GM19395 (cell line): ENCODE data around the gene GJB2.
"Not testable (repeated sequence)": the region's sequence is repeated elsewhere in the genome, so short reads cannot be mapped to it uniquely, and the experiment has no call there.

ENCODE experiments used
- ATAC-seq: cut with Tn5 transposase; IDR thresholded peaks from one replicate; pipeline ENCODE4 v1.9.1; 2021; ENCODE audit warnings: mild to moderate bottlenecking, moderate library complexity; ENCODE audit not compliant: unreplicated experiment

The GJB2 gene

DNA sequence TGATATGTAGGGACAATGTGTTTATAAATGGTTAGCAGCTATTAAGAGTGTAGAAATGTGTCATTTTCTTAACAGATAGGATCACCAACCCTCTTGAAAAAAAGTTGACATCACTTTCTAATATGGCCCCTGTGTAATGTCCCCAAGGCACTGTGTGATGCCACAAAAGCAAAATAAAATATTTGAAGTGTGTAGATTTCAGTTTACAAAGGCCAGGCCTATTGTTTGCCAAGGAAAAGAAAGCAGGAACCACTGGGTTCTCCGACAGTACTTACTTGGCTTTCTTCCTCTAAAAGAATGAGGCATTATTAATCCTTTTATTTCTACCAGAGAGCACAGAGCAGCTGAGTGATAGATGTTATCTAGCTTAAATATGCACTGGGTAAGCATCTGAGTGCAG lies 21.4 kb downstream of the GJB2 start:
- no peak for ATAC-seq

DNA sequence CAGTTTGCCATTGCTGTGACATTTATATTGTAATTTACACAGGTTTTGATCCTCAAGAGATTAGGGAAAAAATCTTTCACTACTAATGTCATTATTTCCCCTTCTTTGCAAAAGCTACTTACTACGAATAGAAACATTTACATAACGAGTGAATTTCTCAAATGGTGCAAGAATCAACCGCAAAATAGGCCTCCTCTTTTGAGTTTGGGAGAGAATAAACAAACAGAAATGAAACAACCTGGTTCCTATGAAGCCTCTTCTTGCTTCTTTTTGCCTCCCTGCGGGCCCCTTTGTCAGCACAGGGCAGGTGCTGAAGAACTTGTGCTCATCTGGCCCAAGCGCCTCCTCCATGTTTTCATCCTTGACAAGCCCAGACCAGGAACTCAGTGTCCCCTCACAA lies 21.8 kb downstream of the GJB2 start:
- no peak for ATAC-seq

DNA sequence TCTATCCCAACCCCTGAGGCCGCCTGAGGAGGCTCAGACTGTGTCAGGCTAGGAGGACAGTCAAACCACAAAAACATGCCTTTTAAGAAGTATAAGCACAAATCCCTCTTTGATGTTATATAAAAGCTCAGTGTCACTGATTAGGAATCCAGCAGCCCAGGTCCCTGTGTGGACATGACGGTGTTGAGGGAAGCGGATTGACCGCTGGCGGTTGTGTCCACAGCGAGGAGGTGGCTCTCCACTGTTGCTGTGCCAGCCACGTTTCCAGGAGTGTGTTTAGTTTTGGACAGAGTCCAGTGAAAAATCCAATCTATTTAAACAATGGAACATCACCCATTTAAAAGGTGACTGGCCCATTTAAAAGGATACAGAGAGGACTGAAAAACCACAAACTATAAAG lies 24.3 kb downstream of the GJB2 start:
- no peak for ATAC-seq

DNA sequence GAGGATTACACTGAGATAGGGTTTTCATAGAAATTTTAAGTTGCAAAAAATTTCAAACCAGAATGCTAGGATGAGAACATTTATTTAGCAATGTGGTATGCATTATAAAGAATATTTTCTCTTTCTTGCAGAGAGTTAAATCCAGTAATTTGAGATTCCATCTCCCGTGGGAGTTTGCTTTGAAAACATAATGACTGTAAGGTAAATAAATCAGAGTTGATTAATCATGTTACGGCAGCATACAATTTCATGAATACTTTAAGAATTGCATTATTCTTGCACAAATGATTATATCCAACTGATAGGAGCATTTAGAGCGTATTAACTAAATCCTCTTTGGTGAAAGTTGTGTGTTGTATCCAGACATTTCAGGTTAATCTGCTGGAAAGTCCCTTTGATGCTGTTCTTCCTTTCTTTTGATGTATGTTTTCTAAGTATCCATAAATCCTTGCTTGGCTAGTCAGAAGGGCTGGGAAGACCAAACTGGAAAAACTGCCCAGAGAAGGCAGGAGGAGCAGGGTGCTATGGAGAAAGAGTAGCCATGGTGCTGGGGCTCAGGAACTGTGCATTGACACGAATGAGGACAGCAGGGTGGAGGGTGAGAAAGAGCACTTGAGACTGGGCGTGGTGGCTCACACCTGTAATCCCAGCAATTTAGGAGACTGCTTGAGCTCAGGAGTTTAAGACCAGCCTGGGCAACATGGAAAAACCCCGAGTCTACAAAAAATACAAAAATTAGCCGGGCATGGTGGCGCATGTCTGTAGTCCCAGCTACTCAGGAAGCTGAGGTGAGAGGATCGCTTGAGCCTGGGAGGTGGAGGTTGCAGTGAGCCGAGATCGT lies 27.1 kb downstream of the GJB2 start:
- ATAC-seq = no peak

DNA sequence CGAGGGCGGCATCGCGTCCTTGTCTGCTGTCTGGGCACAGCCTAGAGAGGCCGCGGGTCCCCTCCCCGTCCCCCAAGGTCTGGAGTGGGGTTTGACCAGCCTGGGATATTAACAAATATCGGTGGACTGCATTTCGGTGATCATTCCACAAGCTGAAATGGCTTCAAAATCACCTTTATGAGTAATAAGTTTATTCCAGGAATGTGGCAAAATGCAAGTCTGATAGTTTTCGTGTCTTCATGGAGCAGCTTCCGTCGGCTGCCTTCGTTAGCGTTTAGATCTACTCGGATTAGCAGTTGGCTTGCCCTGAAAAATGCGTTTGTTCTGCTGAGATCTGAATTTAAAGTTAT lies 30.8 kb downstream of the GJB2 start:
- ATAC-seq = no peak

DNA sequence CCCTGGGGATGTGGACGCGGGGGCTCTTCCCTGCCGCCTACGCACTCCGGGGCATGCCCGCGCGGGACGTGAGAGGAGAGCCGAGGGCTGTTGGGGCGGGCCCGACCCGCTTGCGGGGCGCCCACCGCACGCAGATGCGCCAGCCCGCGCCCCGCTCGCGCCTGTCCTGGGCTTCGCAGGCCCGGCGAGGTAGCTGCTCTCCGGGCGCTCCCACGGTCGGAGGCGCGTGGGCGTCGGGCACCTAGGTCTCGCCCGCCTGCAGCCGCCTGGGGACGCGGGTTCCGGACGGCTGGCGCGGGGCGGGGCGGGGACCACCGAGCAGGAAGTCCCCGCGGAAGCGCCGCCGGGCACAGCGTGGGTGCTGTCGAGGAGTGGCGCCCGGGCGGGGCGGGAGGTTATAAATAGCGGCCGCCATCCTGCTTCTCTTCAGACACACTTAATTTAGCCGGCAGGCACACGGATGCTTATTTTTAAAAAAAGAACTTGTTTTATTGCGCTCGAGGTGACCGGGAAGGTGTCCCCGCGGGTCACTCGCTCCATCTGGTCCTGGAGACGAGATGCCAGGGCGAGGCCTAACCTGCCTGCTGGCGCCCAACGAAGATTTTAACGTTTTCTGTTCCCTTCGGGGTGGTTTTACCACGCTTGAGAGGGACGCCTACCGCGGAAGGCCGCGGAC lies 31.3 kb downstream of the GJB2 start:
- peak; percentile 40 for ATAC-seq

DNA sequence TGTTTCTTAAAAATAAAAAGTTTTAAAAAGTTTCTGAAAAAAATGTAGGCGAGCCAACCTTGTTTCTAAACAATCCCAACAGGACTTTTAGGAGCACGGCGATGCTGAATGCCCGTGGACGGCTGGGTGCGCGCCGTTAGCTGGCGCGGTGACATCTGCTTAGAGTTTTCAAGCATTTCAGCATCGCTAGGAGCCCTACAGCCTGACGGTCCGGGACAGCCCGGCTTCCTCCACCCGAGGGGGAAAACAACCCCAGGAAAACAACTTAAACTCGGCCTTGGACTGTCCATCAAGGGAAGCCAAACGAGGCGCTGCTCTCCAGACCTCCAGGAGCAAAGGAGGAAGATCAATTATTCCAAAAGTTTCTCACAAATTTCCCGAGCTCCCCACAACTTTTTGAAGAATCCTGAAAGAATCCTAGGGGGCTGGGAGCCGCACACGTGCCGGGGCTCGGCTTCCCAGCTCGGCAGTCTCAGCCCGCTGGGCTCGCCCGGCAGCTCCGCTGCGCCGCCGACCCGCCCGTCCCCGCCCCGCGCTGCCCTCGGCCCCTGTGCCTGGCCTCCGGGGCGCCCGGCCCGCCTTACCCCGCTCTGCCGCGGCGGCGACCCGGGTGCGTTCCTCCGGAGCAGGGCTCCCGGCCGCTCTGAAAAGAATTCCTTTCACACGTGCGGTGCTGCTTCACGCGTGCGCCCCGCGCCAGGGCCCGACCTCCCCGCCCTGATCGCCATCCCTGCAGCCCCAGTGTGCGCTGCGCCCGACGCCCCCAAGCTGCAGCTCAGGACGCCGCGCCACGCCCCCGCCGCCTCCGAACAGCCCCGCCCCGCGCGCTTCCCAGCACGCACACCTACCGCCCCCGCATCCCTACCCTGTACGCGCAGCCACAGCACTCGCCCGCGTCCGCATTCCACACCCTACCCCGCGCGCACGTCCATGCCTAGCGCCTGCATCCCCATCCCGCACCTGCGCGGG lies 32.1 kb downstream of the GJB2 start, which contains the start of gene GJA3:
Gene GJA3 (minus strand): TSS at position 747 of the 969 bp plus-strand sequence. CDS start 17,764 bp downstream, outside the sequence.
- ATAC-seq = peak; percentile 61

DNA sequence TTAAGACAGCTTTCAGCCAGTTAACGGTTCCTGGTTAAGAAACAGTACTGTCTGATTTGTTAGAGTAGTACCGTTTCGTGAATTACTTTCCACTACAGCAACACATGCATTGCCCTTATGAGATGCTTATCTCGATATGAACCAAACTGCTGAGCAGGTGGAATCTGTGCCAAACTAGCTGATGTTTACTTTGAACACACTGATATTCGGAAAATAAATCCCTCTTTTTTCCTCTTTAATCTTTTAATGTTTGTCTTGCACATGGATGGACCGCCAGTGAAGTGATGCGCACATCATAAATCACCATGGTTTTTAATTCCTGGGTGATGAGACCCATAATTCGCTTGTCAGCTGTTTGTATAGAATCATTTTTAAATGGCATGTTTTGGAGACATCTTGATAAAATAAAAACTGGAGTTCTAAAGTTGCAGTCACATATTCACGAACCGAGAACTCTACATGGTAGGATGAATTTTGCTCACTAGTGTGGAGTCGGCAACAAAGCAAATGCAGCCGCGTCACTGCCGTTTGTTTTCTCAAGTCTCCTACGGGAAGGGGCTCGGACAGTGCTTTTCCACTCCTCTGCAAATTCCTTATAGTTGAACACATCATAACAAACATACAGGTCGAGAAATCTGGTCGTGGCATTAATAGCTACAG lies 33.0 kb downstream of the GJB2 start:
- no peak for ATAC-seq

DNA sequence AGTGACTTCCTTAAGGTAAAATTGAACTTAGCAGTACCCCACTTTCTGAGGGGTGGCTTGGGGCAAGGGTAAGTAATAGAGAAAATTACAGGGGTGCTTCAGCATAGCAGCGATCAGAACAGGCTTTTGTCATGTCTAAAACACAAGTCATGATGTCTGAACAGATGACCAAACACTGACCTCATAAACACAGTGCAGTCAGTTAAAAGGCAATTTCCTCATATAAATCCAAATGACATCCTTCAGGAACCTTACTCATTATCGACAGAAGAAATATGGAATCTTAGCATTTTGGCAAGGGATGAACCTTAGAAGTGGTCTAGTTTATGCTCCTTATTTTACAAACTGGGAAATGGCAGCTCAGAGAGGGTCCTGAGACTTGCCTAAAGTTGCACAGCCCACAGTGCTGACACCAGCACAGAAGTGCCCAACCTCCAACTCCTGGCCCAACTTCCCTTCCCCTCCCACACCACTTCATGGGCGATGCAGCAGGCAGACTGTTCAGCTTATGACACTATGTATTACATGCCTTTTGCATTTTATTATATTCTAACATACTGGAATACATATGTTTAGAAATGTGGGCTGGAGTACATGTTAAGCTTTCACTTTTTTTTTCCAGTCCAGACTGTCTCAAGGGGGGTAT lies 35.5 kb downstream of the GJB2 start:
- no peak for ATAC-seq

DNA sequence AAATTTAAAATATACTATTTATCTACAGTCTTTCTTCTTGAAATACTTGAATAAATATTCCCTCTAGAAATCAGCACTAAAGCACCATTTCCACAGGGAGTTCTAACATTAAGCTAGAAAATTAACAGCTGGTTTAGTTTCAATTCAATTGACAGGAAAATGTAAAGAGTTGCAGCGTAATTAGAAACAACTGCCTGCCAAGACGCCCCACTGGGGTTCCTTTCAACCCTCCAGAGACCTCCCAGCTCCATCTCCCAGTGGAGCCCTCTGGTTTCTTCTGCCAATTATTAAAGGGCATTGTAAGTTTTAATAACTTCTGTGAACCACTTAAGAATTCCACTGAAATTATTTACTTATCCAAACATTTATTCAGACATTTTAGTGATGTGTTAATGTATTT lies 36.0 kb downstream of the GJB2 start:
- no peak for ATAC-seq

DNA sequence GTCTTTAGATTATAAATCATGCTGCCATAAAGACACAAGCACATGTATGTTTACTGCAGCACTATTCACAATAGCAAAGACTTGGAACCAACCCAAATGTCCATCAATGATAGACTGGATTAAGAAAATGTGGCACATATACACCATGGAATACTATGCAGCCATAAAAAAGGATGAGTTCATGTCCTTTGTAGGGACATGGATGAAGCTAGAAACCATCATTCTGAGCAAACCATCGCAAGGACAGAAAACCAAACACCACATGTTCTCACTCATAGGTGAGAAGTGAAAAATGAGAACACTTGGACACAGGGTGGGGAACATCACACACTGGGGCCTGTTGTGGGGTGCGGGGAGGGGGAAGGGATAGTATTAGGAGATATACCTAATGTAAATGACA lies 39.4 kb downstream of the GJB2 start:
- ATAC-seq = not testable (repeated sequence)

DNA sequence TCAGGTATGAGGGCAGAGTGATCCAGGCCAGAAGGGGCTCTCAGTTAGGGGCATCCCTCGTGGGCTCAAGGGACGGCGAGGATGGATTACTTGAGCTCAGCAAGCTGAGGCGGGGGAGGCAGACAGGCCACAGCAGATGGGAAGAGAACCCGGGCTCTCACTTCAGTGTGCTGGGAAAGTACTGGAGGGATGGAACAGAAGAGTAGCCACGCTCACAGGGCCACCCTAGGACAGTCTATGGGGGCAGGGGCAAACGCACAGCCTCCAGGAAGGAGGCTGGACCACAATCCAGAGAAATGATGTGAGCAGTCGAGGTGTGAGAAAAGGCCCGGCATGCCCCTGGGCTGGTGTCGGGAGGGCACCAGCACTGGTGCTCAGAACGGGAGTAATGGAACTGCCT lies 41.1 kb downstream of the GJB2 start:
- ATAC-seq = no peak

DNA sequence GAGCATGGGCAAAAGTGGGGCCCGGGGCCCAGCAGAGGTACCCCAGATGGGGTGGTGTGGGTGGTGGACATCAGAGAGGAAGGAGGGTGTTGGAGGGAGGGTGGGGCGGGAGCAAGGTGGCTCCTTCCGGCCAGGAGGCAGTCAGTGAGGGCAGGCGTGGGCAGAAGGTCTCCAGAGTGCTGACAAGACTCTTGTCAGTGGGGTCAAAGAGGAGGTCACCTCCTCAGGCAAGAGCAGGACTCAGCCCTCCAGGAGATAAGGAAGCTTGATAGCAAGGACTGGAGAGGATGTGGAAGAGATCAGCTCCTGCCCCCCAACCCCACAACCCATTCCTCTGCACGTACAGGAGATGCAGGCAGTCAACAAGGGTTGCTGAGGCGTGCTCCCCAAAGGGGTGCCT lies 41.7 kb downstream of the GJB2 start:
- no peak for ATAC-seq

DNA sequence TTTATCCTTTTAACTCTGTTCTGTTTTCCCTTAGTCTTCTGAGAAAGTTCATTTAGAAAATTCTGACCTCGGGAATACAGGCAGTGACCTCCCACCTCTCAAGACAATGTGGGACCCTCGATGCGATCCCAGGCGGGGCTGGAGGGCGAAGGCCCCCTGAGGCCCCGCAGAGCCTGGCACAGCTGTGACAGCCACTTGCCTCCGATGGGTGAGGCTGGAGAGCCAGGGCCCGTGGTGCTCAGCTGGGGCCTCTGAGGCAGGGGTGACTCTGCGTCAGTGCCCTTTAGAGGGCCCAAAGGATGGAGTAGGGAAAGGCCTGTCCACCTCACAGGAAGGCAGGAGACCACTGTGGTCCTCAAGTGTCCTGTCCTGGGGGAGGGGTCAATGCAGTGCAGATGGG lies 42.2 kb downstream of the GJB2 start:
- ATAC-seq = no peak

DNA sequence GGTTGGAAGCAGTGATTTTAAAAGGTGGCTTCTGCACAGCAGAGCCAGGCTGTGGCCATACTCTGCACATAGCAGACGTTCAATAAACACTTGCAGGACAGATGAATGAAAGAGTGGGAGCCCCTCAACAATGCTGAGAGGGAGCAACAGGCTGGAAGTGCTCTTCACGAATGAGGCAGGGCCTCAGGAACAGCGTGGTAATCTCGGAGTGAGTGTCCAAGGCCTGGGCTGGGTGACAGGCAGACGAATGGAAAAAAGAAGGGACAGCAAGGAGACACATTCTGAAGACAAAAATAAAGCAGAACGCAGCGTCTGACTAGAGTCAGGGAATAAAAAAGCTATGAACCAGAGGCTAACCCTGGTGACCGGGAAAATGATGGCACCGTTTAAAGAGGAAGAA lies 43.0 kb downstream of the GJB2 start:
- no peak for ATAC-seq

DNA sequence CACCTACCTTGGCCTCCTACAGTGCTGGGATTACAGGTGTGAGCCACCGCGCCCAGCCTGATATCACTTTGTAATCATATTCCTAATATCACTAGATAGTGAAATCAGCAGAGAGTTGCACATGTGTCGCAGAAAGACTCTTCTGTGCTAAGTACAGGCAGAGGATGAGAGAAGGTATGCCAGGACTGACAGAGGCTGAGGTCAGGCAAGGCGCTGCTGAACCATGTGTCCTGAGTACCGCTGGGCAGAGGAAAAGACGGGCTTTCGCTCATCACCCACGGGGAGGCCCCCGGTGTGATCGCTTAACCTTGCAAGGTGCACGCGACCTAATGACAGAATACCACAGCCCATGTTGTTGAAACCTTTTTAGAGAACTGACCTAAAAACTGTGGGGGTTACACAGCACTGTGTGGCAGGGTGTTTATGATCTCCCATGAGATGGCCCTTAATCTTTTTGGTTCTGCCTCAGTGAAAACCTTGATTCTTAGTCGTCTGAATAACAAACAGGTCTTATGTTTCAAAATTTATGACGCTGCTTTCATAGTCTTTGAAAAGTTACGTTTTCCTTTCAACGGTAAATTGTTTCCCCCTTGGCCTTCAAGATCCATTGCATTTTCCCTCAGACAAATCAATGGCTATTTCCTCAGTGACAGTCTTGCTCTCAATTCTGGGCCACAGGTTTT lies 44.1 kb downstream of the GJB2 start:
- no peak for ATAC-seq

DNA sequence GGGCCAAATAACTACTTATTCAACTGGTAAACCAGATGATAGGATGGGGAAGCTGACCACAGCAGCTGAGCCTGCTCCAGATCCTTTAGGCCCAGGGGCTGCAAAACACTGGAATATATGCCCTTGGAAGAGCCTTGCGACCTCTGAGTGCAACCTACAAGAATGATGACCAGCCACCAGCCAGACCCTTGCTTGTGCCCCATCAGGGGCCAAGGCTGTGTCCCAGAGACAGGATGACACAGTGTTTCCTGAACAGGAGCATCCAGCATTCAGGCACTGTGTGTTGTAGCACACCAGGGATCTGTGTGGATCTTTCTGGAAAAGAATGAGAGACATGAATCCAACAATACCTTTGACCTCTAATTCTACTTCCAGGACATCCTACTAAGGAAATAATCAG lies 46.4 kb downstream of the GJB2 start:
- no peak for ATAC-seq

DNA sequence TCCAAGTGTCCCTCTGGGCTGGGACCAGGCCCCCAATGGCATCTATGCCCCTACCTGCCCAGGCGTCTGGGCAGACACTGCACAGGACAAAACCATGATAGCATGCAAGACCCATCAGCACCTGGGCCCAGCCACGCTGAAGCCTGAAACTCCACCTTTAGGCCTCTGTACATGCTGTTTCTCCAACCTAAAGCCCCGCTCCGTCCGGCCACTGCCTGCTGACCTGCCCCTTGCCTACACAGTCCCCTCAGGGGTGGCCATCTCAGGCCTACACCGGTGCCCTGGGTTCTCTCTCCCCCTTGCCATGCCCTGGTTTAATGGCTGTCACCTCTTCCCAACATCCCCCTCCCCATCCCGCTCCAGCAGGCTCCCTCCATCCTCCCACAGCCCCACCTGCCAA lies 47.2 kb downstream of the GJB2 start:
- no peak for ATAC-seq

DNA sequence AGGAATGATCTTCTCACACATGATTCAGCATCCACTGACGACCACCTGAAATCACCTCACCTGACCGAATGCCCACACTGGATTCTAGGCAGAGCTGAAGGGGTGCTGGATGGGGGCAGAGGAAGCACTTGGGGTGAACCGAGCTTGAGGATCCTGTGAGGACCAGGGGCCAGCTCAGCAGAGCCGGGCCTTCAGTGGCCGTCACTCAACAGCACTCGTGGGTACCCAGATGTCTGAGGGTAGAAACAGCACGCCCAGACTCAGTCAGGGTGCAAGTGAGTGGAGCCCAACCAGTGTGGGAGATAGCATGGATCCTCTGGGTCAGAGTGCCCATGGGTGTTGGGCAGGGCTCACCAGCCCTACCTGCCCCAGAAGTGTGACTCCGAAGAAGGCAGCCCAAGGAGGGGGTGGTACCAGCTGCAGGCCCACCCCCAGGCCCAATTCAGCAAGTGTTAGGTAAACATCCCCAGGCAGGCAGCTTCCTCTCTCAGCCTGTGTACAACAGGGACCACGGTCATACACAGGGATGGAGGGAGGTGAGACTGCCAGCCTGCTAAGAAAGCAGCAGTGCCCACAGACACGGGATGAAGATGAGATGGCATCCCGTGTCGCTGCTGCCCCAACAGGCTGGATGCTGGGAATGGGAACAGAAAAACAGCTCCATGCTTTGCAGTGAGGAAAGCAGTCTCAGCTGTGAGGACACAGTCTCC lies 48.4 kb downstream of the GJB2 start:
- ATAC-seq = no peak
